Neural progenitor cell (in vitro differentiated cells): ENCODE data around the gene C20orf144.

Source experiments
- EZH2 ChIP-seq: fragments of 200-600 bp; sonication (generic); IDR thresholded peaks from 2 replicates; pipeline ENCODE4 v1.6.1; 2017; ENCODE audit warnings: antibody characterized with exemption, mild to moderate bottlenecking, moderate library complexity
- TF ChIP-seq, protein P1 (sequence below): fragments of 200-600 bp; sonication (generic); IDR thresholded peaks from 2 replicates; pipeline ENCODE4 v1.5.1; 2017; ENCODE audit warnings: antibody characterized with exemption, mild to moderate bottlenecking

DNA sequence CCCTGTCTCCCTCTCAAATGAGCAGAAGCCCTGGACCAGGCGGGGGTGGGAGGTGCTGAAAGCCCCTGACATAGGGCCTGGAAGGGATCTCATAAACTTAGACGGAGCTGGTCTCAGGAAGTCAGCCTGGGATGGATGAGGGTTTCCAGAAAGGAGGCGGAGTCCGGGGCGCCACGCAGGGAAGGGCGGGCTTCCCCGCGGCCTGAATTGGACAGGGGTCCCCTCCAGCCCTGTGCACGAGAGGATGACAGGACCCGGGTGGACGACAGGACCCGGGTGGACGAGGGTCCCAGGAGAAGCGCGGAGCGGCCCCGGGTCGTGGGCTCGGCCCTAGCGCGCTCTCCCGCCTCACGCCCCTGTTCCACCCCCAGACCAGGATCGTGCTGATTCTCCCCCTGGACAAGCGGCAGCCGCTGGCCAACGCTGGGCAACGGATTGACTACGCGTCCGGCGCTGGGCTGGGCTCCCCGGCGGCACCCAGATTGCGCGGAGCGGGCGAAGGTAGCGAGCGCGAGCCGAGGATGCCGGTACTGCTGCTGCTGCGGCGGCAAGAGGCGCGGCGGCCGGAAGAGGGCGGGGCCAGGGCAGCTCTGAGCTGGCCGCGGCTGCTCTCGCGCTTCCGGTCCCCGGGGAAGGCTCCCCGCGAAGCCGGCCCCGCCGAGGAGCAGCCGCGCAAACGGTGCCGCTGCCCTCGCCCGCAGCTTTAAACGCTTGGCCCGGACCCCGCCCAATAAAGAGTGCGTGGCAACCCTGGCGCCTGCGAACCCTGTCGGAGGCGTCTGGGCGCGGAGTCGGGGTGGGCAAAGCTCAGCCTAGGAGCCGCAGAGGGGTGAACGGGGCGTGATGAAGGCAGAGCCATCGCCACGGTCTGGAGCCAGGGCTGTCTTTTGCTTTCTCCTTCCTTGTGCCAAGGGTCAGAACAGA lies 1.3 kb downstream of the C20orf144 start:
- TF ChIP-seq, protein P1, sequence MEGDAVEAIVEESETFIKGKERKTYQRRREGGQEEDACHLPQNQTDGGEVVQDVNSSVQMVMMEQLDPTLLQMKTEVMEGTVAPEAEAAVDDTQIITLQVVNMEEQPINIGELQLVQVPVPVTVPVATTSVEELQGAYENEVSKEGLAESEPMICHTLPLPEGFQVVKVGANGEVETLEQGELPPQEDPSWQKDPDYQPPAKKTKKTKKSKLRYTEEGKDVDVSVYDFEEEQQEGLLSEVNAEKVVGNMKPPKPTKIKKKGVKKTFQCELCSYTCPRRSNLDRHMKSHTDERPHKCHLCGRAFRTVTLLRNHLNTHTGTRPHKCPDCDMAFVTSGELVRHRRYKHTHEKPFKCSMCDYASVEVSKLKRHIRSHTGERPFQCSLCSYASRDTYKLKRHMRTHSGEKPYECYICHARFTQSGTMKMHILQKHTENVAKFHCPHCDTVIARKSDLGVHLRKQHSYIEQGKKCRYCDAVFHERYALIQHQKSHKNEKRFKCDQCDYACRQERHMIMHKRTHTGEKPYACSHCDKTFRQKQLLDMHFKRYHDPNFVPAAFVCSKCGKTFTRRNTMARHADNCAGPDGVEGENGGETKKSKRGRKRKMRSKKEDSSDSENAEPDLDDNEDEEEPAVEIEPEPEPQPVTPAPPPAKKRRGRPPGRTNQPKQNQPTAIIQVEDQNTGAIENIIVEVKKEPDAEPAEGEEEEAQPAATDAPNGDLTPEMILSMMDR, result no peak
- TF ChIP-seq EZH2, result no peak
